ENCODE results near the gene ALS2CL. TPM values are rescaled to one million over a fixed set of nuclear protein-coding genes. Genes with fewer than 3 reads are reported as not detected.
"Not testable (repeated sequence)": the region's sequence is repeated elsewhere in the genome, so short reads cannot be mapped to it uniquely, and the experiment has no call there.

ALS2CL gene
- polyA plus RNA-seq, 2 of the 4 experiments (the other 2 are of a cell fraction) = 2.3 to 4.0 TPM

DNA sequence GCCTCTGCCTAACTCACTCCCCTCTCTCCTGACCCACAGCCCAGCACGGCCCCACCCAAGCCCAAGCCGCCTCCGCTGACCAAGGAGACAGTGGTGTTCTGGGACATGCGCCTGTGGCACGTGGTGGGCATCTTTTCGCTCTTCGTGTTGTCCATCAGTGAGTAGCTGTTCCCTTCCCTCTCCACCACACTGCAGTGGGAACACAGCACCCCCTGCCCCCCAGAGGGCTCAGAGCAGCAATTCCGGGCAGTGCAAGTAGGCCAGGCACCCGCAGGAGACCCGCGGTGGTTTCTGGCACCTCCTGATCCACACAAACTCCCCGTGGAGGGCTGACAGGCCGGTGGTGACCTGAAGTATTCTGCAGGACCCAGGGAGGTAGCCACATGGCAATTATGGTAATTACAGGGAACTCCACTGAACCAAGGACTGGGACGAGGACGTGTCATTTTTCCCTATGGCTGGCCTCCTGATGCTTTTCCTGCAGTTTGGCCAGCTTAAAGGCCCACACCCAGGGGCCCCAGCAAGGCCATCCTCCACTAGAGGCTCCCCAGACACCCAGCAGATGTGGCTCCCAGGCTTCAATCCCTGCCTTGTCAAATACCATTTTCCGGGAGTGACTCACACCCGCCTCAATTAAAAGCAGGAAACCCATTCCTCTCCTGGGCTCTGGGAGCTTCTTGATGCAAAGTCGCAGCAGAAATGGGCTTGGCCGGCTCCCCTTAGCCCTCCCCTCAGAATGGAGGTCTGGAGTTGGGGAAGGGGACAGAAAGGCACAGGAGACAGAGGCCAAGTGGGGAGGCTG, 12.5 kb upstream of the ALS2CL start:
- no peak for TF ChIP-seq NFE2L2 (conservative IDR thresholded peaks at IDR 0.05; ENCODE audit: low read length)
- TF ChIP-seq EHF (CRISPR knock-in tag; IDR thresholded peaks at IDR 0.05) = no peak
- CTCF ChIA-PET = interaction anchor here (0.6 to 7.0 kb wide), 17 partner anchors 8 to 274 kb away, joined by 3 to 46 read pairs (median 4); partner anchors contain the start of genes ALS2CL and NBEAL2
- no peaks in the 10 kb centered on the region for H3K9me3 ChIP-seq
- POLR2A ChIA-PET = interaction anchor here (0.6 kb wide), 1 partner anchor 189 kb away, joined by 5 read pairs; no protein-coding TSS in a partner anchor
- H3K4me1 ChIP-seq = no peaks in the 10 kb centered on the region
- no peak overlapping the region for H3K4me2 ChIP-seq
- ATAC-seq (no peak), DNase-seq (ENCODE audit: low read depth in 1 of 2, low spot score in 1 of 2) (no peak), FAIRE-seq (no peak)
- no peak overlapping the region for H3K4me3 ChIP-seq
- 72% methylated on average over 10 of the region's 19 CpGs for WGBS (ENCODE audit: missing lambda C conversion rate)
- no peak overlapping the region for H3K27ac ChIP-seq

DNA sequence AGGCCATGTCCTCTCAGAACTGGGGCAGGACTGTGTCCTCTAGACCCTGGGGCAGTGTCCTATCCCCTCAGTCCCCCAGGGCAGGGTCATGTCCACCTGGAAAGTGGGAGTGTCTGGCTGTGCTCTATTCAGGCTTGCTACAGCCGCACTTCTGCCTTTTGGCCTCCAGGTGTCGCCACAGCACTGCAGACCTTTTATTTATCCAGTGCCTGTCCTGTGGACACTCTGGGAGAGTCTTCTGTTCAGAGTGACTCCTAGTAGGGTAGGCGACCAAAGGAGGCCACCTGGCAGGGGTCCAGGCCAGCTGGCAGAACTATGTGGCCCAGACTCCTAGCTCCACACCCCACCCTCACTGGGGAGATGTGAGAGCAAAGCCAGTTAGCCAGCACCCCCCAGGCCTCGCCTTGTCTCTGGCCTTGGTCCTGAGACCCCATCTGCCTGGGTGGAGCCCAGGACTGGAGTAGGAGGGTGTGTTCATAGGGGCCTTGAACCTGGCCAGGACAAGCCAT, 11.6 kb upstream of the ALS2CL start:
- Histone ChIP-seq H3K4me2 (no peak overlapping the region), H3K9me3 (no peaks in the 10 kb centered on the region), H3K4me3 (no peak overlapping the region), H3K4me1 (no peaks in the 10 kb centered on the region), H3K27ac (no peak overlapping the region)
- TF ChIP-seq MAZ (IDR thresholded peaks at IDR 0.05; ENCODE audit: borderline replicate concordance, low read depth, low read length) (no peak), CHD4 (IDR thresholded peaks at IDR 0.05; ENCODE audit: borderline replicate concordance) (no peak), RNF2 (IDR thresholded peaks at IDR 0.05; ENCODE audit: borderline replicate concordance, low read depth) (no peak), HOXB13 (CRISPR knock-in tag; IDR thresholded peaks at IDR 0.05; ENCODE audit: low read depth) (no peak), RAD21 (conservative IDR thresholded peaks at IDR 0.05 in 1 of 2, IDR thresholded peaks at IDR 0.05 in 1 of 2) (peak; percentile 88 to 90), TP53 (CRISPR knock-in tag; IDR thresholded peaks at IDR 0.05) (no peak), RFX5 (IDR thresholded peaks at IDR 0.05) (no peak), FOSL2 (IDR thresholded peaks at IDR 0.05) (no peak), FOSL2 (CRISPR knock-in tag; IDR thresholded peaks at IDR 0.05) (no peak), SMC3 (IDR thresholded peaks at IDR 0.05) (peak; percentile 67)
- TF ChIP-seq, protein P1, sequence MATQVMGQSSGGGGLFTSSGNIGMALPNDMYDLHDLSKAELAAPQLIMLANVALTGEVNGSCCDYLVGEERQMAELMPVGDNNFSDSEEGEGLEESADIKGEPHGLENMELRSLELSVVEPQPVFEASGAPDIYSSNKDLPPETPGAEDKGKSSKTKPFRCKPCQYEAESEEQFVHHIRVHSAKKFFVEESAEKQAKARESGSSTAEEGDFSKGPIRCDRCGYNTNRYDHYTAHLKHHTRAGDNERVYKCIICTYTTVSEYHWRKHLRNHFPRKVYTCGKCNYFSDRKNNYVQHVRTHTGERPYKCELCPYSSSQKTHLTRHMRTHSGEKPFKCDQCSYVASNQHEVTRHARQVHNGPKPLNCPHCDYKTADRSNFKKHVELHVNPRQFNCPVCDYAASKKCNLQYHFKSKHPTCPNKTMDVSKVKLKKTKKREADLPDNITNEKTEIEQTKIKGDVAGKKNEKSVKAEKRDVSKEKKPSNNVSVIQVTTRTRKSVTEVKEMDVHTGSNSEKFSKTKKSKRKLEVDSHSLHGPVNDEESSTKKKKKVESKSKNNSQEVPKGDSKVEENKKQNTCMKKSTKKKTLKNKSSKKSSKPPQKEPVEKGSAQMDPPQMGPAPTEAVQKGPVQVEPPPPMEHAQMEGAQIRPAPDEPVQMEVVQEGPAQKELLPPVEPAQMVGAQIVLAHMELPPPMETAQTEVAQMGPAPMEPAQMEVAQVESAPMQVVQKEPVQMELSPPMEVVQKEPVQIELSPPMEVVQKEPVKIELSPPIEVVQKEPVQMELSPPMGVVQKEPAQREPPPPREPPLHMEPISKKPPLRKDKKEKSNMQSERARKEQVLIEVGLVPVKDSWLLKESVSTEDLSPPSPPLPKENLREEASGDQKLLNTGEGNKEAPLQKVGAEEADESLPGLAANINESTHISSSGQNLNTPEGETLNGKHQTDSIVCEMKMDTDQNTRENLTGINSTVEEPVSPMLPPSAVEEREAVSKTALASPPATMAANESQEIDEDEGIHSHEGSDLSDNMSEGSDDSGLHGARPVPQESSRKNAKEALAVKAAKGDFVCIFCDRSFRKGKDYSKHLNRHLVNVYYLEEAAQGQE (IDR thresholded peaks at IDR 0.05) = peak; percentile 84
- TF ChIP-seq, protein P2, sequence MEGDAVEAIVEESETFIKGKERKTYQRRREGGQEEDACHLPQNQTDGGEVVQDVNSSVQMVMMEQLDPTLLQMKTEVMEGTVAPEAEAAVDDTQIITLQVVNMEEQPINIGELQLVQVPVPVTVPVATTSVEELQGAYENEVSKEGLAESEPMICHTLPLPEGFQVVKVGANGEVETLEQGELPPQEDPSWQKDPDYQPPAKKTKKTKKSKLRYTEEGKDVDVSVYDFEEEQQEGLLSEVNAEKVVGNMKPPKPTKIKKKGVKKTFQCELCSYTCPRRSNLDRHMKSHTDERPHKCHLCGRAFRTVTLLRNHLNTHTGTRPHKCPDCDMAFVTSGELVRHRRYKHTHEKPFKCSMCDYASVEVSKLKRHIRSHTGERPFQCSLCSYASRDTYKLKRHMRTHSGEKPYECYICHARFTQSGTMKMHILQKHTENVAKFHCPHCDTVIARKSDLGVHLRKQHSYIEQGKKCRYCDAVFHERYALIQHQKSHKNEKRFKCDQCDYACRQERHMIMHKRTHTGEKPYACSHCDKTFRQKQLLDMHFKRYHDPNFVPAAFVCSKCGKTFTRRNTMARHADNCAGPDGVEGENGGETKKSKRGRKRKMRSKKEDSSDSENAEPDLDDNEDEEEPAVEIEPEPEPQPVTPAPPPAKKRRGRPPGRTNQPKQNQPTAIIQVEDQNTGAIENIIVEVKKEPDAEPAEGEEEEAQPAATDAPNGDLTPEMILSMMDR (IDR thresholded peaks at IDR 0.05) = peak; percentile 79
- TF ChIP-seq, protein P3, sequence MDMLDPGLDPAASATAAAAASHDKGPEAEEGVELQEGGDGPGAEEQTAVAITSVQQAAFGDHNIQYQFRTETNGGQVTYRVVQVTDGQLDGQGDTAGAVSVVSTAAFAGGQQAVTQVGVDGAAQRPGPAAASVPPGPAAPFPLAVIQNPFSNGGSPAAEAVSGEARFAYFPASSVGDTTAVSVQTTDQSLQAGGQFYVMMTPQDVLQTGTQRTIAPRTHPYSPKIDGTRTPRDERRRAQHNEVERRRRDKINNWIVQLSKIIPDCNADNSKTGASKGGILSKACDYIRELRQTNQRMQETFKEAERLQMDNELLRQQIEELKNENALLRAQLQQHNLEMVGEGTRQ (IDR thresholded peaks at IDR 0.05) = no peak
- WGBS (ENCODE audit: missing lambda C conversion rate) = 0% methylated on average over 1 of the region's 4 CpGs
- ATAC-seq (peak; percentile 76 to 94), DNase-seq (ENCODE audit: low read depth in 1 of 2, low spot score in 1 of 2) (peak; percentile 51 to 64), FAIRE-seq (no peak)
- CTCF ChIA-PET = interaction anchor here (0.5 to 7.0 kb wide), 18 partner anchors 9 to 1848 kb away, joined by 3 to 46 read pairs (median 4); partner anchors contain the start of genes ALS2CL and NBEAL2
- POLR2A ChIA-PET = no interaction called here

DNA sequence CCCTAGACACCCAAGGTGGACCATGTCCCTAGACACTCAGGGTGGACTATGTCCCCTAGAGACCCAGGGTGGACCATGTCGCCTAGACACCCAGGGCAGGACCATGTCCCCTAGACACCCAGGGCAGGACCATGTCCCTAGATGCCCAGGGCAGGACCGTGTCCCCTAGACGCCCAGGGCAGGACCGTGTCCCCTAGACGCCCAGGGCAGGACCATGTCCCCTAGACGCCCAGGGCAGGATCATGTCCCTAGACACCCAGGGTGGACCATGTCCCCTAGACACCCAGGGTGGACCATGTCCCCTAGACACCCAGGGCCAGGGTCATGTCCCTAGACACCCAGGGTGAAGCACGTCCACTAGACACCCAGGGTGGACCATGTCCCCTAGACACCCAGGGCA, 10.9 kb upstream of the ALS2CL start:
- FAIRE-seq; H3K4me2 ChIP-seq; POLR2A ChIA-PET; DNase-seq (ENCODE audit: low read depth in 1 of 2, low spot score in 1 of 2); H3K27ac ChIP-seq; H3K4me3 ChIP-seq; H3K9me3 ChIP-seq; H3K4me1 ChIP-seq; ATAC-seq: not testable (repeated sequence)
- CTCF ChIA-PET = interaction anchor here (0.8 kb wide), 1 partner anchor 65 kb away, joined by 3 read pairs; no protein-coding TSS in a partner anchor
- 14% methylated on average over 1 of the region's 7 CpGs for WGBS (ENCODE audit: missing lambda C conversion rate)
